A549 (cell line): ENCODE data around the gene MRPL12.

Experiments used
- CHD2 ChIP-seq: fragments of 150-350 bp; IDR thresholded peaks from 2 replicates; pipeline ENCODE4 v1.6.1; 2014; ENCODE audit warnings: low read length; ENCODE audit not compliant: partially characterized antibody
- SREBF2 ChIP-seq: fragments of 450-650 bp; IDR thresholded peaks from 2 replicates; pipeline ENCODE4 v1.6.1; 2014; ENCODE audit warnings: mild to moderate bottlenecking, moderate library complexity
- TF ChIP-seq, protein P1 (sequence below): fragments of >200 bp; sonication (Bioruptor Twin); formaldehyde crosslinking; IDR thresholded peaks from 3 replicates; pipeline ENCODE4 v1.5.1; 2016

DNA sequence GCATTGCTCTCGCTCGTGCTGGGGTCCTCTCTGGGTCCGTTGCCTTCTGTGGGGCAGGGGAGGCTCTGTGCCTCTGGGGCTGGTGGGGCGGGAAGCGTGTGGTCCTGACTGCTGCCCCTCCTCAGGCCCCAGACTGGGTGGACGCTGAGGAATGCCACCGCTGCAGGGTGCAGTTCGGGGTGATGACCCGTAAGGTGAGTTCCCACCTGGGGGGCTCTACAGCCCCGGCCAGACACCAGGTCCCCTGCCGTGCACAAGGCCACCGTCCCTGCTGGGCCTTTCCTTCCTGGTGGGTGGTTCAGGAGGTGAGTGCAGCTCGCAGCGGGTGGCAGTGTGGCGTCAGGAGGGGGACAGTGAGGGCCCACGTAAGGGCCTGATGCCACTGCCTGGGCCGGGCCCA lies 12.6 kb upstream of the MRPL12 start:
- TF ChIP-seq, protein P1, sequence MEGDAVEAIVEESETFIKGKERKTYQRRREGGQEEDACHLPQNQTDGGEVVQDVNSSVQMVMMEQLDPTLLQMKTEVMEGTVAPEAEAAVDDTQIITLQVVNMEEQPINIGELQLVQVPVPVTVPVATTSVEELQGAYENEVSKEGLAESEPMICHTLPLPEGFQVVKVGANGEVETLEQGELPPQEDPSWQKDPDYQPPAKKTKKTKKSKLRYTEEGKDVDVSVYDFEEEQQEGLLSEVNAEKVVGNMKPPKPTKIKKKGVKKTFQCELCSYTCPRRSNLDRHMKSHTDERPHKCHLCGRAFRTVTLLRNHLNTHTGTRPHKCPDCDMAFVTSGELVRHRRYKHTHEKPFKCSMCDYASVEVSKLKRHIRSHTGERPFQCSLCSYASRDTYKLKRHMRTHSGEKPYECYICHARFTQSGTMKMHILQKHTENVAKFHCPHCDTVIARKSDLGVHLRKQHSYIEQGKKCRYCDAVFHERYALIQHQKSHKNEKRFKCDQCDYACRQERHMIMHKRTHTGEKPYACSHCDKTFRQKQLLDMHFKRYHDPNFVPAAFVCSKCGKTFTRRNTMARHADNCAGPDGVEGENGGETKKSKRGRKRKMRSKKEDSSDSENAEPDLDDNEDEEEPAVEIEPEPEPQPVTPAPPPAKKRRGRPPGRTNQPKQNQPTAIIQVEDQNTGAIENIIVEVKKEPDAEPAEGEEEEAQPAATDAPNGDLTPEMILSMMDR: no peak
- TF ChIP-seq CHD2 (no peak), SREBF2 (no peak)
